GM18519 (cell line): Measurements from ENCODE around the gene SNX9.
A peak's percentile ranks its signal among the peaks of the same experiment; 100 is the strongest.
"Not testable (repeated sequence)": the region's sequence is repeated elsewhere in the genome, so short reads cannot be mapped to it uniquely, and the experiment has no call there.

Experiments
- ATAC-seq: cut with Tn5 transposase; IDR thresholded peaks from one replicate; pipeline ENCODE4 v1.9.1; 2021; ENCODE audit warnings: mild to moderate bottlenecking, moderate library complexity; ENCODE audit not compliant: unreplicated experiment, low FRiP score

Gene SNX9

DNA sequence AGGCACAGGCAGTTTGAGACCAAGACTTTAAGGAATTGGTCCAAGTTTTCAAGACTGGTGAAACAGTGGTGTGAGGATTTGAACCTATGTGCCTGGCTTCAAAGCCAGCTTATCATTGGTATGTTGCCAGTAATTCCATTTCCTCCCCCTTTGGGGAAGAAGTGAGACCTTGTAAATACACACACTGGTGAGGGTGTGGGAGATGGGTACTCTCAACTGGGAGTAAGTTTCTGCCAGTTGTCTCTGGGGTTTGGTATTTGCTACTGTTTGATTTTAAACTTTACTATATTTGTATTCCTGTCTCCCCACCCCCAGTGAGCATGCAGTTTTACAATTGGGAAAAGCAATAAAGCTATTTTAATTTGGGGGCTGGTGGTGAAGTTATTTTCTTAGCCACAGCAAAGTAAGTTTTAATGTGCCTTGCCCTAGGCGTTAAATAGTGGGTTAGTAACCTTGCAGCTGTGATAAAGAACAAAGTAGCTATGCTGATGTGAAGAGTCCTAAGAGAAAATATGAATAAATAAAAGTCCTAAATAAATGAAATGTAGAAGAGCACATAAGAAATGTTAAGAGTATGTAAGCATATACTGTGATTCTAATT, 31.0 kb downstream of the SNX9 start:
- no peak for ATAC-seq

GRCh38 chr6:157855325-157855724, 32.3 kb downstream of the SNX9 start:
- no peak for ATAC-seq

DNA sequence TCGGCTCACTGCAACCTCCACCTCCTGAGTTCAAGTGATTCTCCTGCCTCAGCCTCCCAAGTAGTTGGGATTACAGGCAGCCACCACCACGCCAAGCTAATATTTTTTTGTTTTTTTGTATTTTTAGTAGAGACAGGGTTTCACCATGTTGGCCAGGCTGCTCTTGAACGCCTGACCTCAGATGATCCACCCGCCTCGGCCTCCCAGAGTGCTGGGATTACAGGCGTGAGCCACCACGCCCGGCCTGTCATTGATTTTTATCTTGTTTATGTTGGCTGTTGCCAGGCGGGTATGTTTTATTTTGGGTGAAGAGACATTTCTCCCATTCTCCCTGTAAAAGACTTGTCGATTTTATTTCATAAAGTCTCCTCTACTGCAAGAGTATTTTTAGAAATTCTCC, 32.8 kb downstream of the SNX9 start:
- not testable (repeated sequence) for ATAC-seq

GRCh38 chr6:157858664-157859063, 35.6 kb downstream of the SNX9 start:
- not testable (repeated sequence) for ATAC-seq

GRCh38 chr6:157859775-157860504, 36.9 kb downstream of the SNX9 start:
- no peak for ATAC-seq

GRCh38 chr6:157860505-157860991, 37.5 kb downstream of the SNX9 start:
- no peak for ATAC-seq

GRCh38 chr6:157861184-157861583, 38.1 kb downstream of the SNX9 start:
- no peak for ATAC-seq

GRCh38 chr6:157861814-157862213, 38.8 kb downstream of the SNX9 start:
- ATAC-seq, result no peak

DNA sequence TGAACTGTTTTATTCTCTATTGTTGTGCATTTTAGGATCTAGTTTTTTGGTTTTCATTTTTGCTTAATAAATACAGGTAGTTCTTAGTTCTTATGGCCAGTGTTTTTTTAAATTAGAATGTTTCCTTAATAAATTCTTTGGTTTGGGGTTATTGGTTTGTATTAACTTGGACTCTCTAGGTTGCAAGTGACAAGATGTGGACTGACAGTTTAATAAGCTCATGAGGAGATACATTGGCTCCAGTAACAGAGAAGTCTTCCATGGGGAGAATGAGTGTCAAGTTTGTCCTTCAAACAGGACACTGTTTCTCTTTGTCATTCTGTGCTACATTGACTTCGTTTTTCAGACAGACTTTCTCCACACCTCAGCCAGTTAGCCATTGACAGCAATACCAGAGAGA, 39.7 kb downstream of the SNX9 start:
- no peak for ATAC-seq

GRCh38 chr6:157864185-157864761, 41.2 kb downstream of the SNX9 start:
- ATAC-seq, result no peak

- ATAC-seq, result no peak
Measured at GRCh38 chr6:157865249-157865648, 42.2 kb downstream of the SNX9 start.

DNA sequence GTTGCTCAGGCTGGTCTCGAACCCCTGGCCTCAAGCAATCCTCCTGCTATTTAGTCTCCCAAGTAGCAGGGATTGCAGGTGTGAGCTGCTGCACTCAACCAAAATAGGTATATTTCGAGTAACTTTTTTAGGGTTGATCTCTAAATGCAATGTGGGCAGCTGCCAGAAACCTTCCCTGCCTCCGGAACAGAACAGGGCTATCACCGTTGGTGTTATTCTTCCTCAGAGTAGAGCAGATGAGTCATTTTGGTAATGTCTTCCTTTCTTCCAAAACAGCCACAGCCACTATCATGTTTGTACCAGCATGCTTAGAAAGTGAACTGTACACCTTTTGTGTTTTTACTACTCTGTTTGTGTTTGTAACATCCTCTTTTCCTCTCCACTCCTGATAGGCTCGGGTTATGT, 44.1 kb downstream of the SNX9 start:
- ATAC-seq, result no peak

DNA sequence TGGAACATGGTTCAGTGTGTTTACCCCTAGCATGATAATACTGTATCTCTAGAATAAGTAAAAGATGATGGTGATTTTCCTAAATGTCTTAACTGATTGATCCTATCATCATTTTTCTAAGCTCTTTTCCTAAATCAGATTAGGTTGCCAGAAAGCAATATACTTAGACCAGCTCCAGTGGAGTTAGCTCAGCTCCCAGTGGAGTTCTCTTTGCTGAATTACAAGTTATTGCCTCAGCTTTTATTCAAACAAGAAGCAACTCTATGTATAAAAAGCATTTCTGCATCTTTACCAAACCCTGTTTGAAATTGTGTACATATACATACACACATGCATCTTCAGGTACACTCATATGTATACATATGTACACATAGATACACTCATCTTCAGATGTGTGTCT, 44.9 kb downstream of the SNX9 start:
- ATAC-seq, result no peak

DNA sequence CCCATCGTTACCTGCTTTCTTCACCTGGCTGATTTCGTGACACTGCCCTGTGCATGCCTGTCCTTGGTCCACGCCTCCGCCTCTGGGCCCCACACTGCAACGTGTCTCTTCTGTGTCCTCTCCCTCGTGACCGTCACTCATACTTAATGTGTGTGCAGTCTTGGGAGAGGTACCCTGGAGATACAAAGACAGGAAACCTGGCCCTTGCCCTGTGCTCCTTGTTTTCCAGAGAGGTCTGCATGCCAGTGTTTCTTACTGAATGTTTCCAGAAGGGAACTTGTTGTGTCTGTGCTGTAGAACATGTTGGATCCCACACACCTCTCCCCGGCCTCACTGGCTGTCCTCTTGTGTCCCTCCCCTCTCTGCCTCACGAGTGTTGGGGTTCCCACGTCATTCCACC, 45.8 kb downstream of the SNX9 start:
- ATAC-seq, result no peak

DNA sequence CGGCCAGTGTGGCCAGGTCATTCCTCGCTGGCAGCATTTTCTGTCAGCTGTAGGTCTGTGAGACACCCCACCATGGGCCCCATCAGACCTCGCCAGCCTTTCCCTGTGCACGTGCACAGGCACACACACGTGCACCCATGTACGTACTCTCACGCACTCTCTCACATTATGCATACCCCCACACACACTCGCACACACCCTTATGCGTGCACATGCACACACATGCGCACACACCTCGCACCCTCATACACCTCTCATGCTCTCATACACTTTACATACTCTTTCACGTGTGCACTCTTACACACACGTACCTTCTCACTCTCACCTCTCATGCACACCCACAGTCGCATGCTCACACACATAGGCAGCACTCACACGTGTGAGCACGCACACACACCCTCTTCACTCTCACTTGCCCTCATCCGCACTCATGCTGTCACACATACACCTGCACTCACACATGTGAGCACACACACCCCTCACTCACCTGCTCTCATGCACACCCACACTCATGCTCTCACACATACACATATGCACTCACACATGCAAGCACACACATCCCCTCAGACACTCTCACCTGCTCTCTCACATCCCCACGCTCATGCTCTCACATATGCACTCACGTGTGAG, 46.7 kb downstream of the SNX9 start:
- no peak for ATAC-seq

DNA sequence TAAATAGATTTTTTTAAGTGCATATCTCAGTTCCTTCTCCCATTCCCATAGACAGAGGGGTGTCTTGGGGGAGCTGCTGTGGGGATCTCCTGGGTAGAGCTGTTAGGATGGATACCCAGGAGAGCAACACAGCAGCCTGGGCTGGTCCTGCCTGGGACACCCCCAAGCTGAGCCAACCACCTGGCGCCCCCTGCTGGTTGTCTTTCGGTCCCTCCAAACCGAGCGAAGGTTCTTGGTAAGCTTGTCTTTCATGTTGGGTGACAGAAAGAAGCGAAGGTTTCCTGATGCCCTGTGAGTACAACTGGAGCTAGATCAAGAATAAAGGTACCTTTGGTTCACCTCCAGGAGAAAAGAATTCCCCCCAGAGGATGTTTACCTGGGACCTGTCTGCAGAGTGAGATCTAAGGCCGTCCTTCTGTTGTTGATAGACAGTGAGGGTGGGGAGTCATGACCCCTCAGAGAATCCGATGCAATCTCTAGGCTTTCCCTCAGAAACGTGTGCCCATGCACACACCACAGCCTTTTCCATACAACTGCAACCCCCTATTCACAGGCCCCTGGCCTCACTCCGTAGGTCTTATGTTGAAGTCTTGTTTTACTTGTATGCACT, 50.8 kb downstream of the SNX9 start:
- no peak for ATAC-seq

DNA sequence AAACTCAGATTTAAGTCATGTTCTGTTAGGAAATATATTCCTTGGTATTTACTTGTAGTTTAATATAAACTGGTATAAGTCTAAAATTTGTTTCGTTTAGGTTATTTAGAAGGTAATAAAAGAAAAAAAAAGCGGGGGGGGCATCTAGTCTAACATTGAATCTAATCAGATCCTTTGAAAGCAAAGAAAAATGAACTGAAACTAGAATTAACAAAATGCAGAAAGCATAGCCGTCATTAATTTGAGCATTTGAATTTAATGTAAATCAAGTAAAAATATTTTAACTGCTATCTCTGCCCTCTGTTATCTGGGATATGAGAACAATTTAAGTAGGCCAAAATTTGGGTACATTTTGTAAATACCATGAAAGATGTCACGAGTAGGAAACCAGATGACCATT, 54.1 kb downstream of the SNX9 start:
- ATAC-seq, result no peak

DNA sequence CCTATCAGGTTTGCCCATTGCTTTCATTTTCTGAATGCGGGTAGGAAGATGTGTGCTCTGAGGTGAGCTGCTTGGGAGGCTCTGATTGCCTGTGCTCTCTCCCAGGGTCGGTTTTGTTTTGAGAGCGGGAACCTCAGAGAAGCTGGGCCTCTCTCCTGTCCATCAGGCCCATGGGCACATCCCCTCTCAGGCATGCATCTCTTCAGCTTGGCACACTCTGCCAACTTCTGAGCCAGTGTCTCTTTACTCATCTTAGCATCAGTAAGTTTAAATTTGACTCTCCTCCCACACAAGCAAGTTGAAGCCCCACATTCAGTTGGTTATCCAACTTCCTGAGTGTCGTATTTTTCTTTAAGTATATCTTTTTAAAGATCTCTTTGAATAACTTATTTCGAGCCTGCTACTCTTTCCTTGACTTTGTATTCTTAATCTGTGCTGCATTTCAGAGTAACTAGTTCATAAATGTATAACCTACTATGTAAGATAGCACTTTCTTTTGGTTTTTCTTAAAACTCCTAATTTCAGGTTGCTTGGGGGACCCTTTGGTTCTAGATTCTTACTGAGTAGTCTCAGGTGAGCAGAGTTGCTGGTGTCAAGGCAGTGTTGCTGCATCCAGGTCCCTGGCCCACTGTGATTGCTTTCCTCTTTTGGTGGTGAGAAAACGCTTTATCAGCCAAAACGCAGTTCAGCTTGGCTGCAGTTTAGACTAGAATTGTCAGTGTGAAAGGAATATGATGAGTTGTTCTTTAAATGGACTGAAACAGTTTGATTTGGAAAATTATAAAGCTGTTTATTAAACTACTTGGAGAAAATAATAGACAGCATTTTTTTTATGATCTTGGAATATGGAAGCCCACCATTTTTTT, 54.8 kb downstream of the SNX9 start:
- no peak for ATAC-seq

DNA sequence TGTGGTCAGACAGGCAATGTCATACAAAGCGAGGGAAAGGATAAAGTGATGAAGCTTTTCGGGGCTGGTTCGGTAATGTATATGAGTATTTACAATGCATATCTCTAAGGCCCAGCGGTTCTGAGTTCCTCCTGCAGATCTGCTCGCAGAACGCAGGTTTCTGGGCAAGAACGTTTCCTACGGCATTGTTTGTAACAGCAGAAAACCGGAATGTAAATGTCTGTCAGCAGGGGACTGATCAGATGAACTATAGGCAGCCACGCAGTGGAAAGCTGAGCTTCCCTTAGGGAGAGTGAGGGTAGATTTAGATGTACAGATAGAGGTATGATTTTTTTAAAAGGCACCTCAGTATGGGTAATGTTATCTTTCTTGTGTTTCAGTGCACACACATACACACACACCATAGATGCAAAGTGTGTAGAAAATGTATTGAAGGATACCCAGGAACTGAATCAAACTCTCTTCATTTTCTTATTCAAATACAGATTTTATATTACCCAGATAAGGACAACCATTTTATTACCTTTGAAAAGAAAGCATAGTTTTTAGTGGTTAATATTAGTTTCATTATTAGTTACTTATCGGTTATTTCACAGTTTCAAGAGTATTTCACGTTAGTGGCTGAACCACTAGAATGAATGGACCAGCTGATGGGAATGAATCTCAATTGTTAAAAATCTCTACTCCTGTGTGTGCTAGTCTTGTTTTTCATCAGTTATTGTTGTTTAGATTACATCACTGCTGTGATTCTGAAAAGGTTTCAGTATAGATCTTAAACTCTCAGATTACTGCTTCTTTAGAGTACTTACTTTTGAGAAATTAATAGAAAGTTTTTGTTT, 56.2 kb downstream of the SNX9 start:
- ATAC-seq, result peak; percentile 84
